Measurements from ENCODE around the gene POLH. TPM values are rescaled to one million over a fixed set of nuclear protein-coding genes. Genes with fewer than 3 reads are reported as not detected.

Gene POLH
- polyA plus RNA-seq, 1 of the 3 experiments (the other 2 are of a cell fraction), result 11.5 TPM

GRCh38 chr6:43559328-43559727, 16.7 kb upstream of the POLH start:
- DNase-seq, result no peak
- Histone ChIP-seq H3F3A (replicated peaks; ENCODE audit: insufficient read depth) (no peaks in the 10 kb centered on the region), H3K4me1 (ENCODE audit: control insufficient read depth in 1 of 2, insufficient read depth in 2 of 2, low read depth in 1 of 2, low read length in 1 of 2) (no peaks in the 10 kb centered on the region), H3K9me3 (no peaks in the 10 kb centered on the region), H3K36me3 (replicated peaks in 1 of 2; ENCODE audit: control insufficient read depth in 1 of 2, insufficient read depth in 2 of 2, low read length in 1 of 2) (peaks cover 63 to 87% of the 10 kb centered on the region in 2 experiments), H3K27ac (ENCODE audit: low read depth in 2 of 2, low read length in 1 of 2) (no peak overlapping the region), H3K4me3 (ENCODE audit: low read depth in 2 of 2, low read length in 1 of 2) (no peak overlapping the region), H3K9me2 (no peaks in the 10 kb centered on the region), H4K20me1 (ENCODE audit: insufficient read depth) (no peaks in the 10 kb centered on the region), H2AFZ (ENCODE audit: low read depth) (no peak overlapping the region), H3K9ac (no peak overlapping the region), H3K79me2 (ENCODE audit: insufficient read depth) (no peaks in the 10 kb centered on the region), H3K4me2 (no peak overlapping the region), H3K27me3 (ENCODE audit: insufficient read depth) (no peaks in the 10 kb centered on the region)
- TF ChIP-seq MEF2A (IDR thresholded peaks at IDR 0.05; ENCODE audit: borderline replicate concordance, low read depth) (no peak), SIN3A (IDR thresholded peaks at IDR 0.05; ENCODE audit: borderline replicate concordance, low read depth, low read length) (no peak), FOXJ3 (CRISPR knock-in tag; IDR thresholded peaks at IDR 0.05) (no peak), CTCF (IDR thresholded peaks at IDR 0.05) (no peak), YY1 (IDR thresholded peaks at IDR 0.05; ENCODE audit: low read depth) (no peak), IRF3 (IDR thresholded peaks at IDR 0.05; ENCODE audit: low read depth, low read length) (no peak), USF2 (IDR thresholded peaks at IDR 0.05; ENCODE audit: borderline replicate concordance, low read depth, low read length) (no peak), PBX3 (IDR thresholded peaks at IDR 0.05) (no peak), RFX5 (IDR thresholded peaks at IDR 0.05; ENCODE audit: low read length) (no peak), SMC3 (IDR thresholded peaks at IDR 0.05; ENCODE audit: low read depth, low read length) (no peak)
- POLR2A ChIA-PET, result no interaction called here
- CTCF ChIA-PET, result no interaction called here

- POLR2A ChIA-PET, result interaction anchor here (0.6 kb wide), 1 partner anchor 11 kb away, joined by 3 read pairs; no protein-coding TSS in a partner anchor
- CTCF ChIA-PET, result interaction anchor here (0.6 to 1.3 kb wide), 3 partner anchors 61 to 588 kb away, joined by 3 read pairs; partner anchors contain the start of gene CAPN11
- H3F3A ChIP-seq (replicated peaks; ENCODE audit: insufficient read depth), result peaks cover 13% of the 10 kb centered on the region
- H3K4me3 ChIP-seq (ENCODE audit: low read depth in 2 of 2, low read length in 1 of 2), result no peak overlapping the region
- no peaks in the 10 kb centered on the region for H3K9me2 ChIP-seq
- H3K27ac ChIP-seq (ENCODE audit: low read depth in 2 of 2, low read length in 1 of 2), result no peak overlapping the region
- H3K36me3 ChIP-seq (replicated peaks in 1 of 2; ENCODE audit: control insufficient read depth in 1 of 2, insufficient read depth in 2 of 2, low read length in 1 of 2), result peaks cover 39 to 55% of the 10 kb centered on the region in 2 experiments
- no peaks in the 10 kb centered on the region; a peak in 1 of 4 replicates for H3K4me1 ChIP-seq (ENCODE audit: control insufficient read depth in 1 of 2, insufficient read depth in 2 of 2, low read depth in 1 of 2, low read length in 1 of 2)
- 92% methylated on average over 5 of the region's 5 CpGs for WGBS (ENCODE audit: low lambda C conversion rate)
- no peaks in the 10 kb centered on the region for H3K9me3 ChIP-seq
- no peak overlapping the region for H3K4me2 ChIP-seq
- no peak for DNase-seq
- H3K9ac ChIP-seq, result no peak overlapping the region
- no peak overlapping the region for H2AFZ ChIP-seq (ENCODE audit: low read depth)
- peaks cover 37% of the 10 kb centered on the region for H3K79me2 ChIP-seq (ENCODE audit: insufficient read depth)
- no peak for TF ChIP-seq SIN3A (IDR thresholded peaks at IDR 0.05; ENCODE audit: borderline replicate concordance, low read depth, low read length)
- TF ChIP-seq EP300 (IDR thresholded peaks at IDR 0.05; ENCODE audit: borderline replicate concordance in 1 of 2, low read depth in 1 of 2, low read length in 1 of 2), result no peak
- no peak for TF ChIP-seq RAD21 (IDR thresholded peaks at IDR 0.05; ENCODE audit: low read length)
- TF ChIP-seq PBX3 (IDR thresholded peaks at IDR 0.05), result no peak
- TF ChIP-seq TAF1 (IDR thresholded peaks at IDR 0.05; ENCODE audit: borderline replicate concordance, low read depth, low read length), result no peak
- TF ChIP-seq TCF12 (IDR thresholded peaks at IDR 0.05), result no peak
- TF ChIP-seq NFIC (IDR thresholded peaks at IDR 0.05; ENCODE audit: borderline replicate concordance), result no peak
- TF ChIP-seq GABPA (IDR thresholded peaks at IDR 0.05; ENCODE audit: low read depth), result no peak
- H3K27me3 ChIP-seq (ENCODE audit: insufficient read depth), result no peaks in the 10 kb centered on the region
- no peaks in the 10 kb centered on the region for H4K20me1 ChIP-seq (ENCODE audit: insufficient read depth)
Observed at GRCh38 chr6:43570876-43571441, 5.0 kb upstream of the POLH start.

All from SK-N-SH (cell line).